Activated T-helper 1 cell treated with Interleukin-2 at 50 U/mL for 16 hours (primary cell): Measurements from ENCODE around the gene ZDHHC5.

Experiments used
- DNase-seq: peaks from one replicate; pipeline ENCODE4 v3.0.0-alpha.2; 2020; ENCODE audit warnings: low read depth

ZDHHC5 gene

DNA sequence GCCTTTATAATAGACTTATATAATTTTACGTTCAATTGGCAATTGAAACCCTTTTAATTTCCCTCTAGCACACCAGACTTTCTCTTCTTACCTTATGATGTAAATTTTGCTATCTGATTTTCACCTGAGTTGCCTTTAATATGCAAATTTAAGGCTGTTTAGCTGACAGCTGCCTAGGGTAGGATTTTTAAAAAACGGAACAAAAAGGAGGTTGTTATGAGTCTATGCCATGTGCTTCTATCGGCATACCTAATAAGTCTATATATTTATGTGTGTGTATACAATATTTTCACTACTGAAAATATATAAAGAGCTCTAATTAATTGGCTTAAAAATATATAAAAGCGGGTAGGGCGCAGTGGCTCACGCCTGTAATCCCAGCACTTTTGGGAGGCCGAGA, 61.6 kb downstream of the ZDHHC5 start:
- DNase-seq = no peak

- DNase-seq = no peak
These were observed 64.7 kb downstream of the ZDHHC5 start for GRCh38 chr11:57732661-57733060.

- no peak for DNase-seq
These were observed 67.8 kb downstream of the ZDHHC5 start for GRCh38 chr11:57735619-57736298.

DNA sequence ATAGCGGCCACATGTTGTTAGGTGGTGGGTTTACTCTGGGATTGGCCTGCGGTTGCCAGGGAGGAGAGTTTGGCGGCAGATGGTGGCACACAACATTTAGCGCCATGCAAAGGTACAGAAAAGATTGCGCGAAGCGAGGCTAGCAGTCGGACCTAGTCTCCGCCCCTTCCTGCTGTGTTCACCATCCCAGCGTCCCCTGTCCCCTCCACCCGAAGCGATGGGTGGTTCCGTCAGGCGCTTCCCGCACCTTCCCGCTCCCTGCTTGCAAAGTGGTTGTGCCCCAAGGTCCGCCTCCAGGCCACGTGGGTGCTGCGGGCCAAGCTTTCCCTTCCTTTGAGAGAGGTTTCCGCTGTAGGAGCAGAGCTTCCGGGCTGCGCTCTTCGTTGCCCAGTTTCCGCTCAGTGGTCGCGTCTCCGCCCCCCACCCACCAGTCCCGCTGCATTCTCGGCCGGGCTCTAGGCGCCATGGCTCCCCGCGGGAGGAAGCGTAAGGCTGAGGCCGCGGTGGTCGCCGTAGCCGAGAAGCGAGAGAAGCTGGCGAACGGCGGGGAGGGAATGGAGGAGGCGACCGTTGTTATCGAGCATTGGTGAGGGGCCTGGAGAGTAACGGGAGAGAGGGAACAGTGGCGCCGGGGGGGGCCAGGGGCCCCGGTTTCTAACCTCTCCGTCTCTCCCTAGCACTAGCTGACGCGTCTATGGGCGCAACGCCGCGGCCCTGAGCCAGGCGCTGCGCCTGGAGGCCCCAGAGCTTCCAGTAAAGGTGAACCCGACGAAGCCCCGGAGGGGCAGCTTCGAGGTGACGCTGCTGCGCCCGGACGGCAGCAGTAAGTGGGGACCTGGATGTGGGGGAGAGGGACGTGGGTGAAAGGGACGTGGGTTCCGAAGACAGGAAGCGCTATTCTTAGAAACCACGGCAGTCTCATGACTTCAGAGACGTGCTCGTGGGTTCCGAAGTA, 73.5 kb downstream of the ZDHHC5 start, which contains the start of gene SELENOH:
Gene SELENOH (plus strand): TSS at position 360 of the 955 bp plus-strand sequence. CDS start 105 bp downstream, at position 465.
- peak; percentile 85 for DNase-seq

DNA sequence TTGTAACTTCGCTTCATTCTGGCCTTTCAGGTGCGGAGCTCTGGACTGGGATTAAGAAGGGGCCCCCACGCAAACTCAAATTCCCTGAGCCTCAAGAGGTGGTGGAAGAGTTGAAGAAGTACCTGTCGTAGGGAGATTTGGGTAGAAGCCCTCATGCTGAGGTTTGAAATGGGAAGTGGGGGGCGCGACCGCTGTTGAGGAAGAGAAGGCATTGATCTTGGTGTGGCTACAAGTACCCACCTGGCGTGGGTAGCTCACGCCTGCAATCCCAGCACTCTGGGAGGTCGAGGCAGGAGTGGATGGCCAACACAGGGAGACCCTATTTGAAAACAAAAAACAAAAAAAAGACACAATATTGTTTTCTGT, 74.2 kb downstream of the ZDHHC5 start:
- no peak for DNase-seq

- no peak for DNase-seq
These were observed 76.4 kb downstream of the ZDHHC5 start for GRCh38 chr11:57744357-57744756.

GRCh38 chr11:57745206-57745605, 77.3 kb downstream of the ZDHHC5 start:
- no peak for DNase-seq

GRCh38 chr11:57746920-57747319, 79.0 kb downstream of the ZDHHC5 start:
- no peak for DNase-seq
